ENCODE data around the gene ATP4A. TPM values are rescaled to one million over a fixed set of nuclear protein-coding genes. Genes with fewer than 3 reads are reported as not detected.

The ATP4A gene
- total RNA-seq, 1 donor from 2014 or later = not detected

- ATAC-seq (ENCODE audit: low read depth) (no peak), DNase-seq (no peak)
- POLR2A ChIA-PET = no interaction called here
- CTCF ChIA-PET = no interaction called here
- Mint-ChIP-seq H3K9me3 (no peaks in the 10 kb centered on the region), H3K4me1 (no peaks in the 10 kb centered on the region), H3K36me3 (ENCODE audit: low read depth) (no peaks in the 10 kb centered on the region), H3K4me3 (no peak overlapping the region), H3K27me3 (peaks cover 24% of the 10 kb centered on the region), H3K27ac (no peak overlapping the region)
- TF ChIP-seq, protein P1, sequence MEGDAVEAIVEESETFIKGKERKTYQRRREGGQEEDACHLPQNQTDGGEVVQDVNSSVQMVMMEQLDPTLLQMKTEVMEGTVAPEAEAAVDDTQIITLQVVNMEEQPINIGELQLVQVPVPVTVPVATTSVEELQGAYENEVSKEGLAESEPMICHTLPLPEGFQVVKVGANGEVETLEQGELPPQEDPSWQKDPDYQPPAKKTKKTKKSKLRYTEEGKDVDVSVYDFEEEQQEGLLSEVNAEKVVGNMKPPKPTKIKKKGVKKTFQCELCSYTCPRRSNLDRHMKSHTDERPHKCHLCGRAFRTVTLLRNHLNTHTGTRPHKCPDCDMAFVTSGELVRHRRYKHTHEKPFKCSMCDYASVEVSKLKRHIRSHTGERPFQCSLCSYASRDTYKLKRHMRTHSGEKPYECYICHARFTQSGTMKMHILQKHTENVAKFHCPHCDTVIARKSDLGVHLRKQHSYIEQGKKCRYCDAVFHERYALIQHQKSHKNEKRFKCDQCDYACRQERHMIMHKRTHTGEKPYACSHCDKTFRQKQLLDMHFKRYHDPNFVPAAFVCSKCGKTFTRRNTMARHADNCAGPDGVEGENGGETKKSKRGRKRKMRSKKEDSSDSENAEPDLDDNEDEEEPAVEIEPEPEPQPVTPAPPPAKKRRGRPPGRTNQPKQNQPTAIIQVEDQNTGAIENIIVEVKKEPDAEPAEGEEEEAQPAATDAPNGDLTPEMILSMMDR (IDR thresholded peaks at IDR 0.05) = no peak
- intact Hi-C loops (cut with micrococcal nuclease) = no loop called here
Measured at GRCh38 chr19:35518313-35518712, 45.1 kb downstream of the ATP4A start.

- ChIA-PET POLR2A (no interaction called here), CTCF (no interaction called here)
- Mint-ChIP-seq H3K27ac (no peak overlapping the region), H3K36me3 (ENCODE audit: low read depth) (no peaks in the 10 kb centered on the region), H3K4me3 (no peak overlapping the region), H3K27me3 (peaks cover 28% of the 10 kb centered on the region), H3K4me1 (no peaks in the 10 kb centered on the region), H3K9me3 (no peaks in the 10 kb centered on the region)
- intact Hi-C loops (cut with micrococcal nuclease) = no loop called here
- TF ChIP-seq, protein P1 (IDR thresholded peaks at IDR 0.05) = no peak
- ATAC-seq (ENCODE audit: low read depth) = no peak
- no peak for DNase-seq
Measured at GRCh38 chr19:35517342-35517741, 46.1 kb downstream of the ATP4A start.

DNA sequence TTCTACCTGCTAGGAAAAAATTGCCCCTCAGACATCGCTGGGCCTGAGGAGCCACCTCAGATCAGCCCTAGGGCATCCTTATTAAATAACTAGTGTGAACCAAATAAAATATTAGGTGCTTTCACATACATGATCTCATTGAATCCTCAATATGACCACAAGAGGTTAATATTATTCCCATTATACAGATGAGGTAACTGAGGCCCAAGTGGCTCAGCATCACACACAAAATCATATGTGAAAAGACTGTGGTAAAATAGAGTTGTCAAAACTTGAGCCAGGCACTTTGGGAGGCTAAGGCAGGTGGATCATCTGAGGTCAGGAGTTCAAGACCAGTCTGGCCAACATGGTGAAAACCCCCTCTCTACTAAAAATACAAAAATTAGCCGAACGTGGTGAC, 47.1 kb downstream of the ATP4A start:
- Mint-ChIP-seq H3K4me1 (no peaks in the 10 kb centered on the region), H3K36me3 (ENCODE audit: low read depth) (no peaks in the 10 kb centered on the region), H3K9me3 (no peaks in the 10 kb centered on the region), H3K4me3 (no peak overlapping the region), H3K27me3 (peaks cover 34% of the 10 kb centered on the region), H3K27ac (no peak overlapping the region)
- DNase-seq (no peak), ATAC-seq (ENCODE audit: low read depth) (no peak)
- CTCF ChIA-PET = no interaction called here
- POLR2A ChIA-PET = interaction anchor here (1.8 kb wide), 1 partner anchor 24 kb away, joined by 4 read pairs; no protein-coding TSS in a partner anchor
- TF ChIP-seq, protein P1 (IDR thresholded peaks at IDR 0.05) = no peak
- intact Hi-C loops (cut with micrococcal nuclease) = no loop called here

GRCh38 chr19:35514282-35514809, 49.1 kb downstream of the ATP4A start:
- POLR2A ChIA-PET = interaction anchor here (1.8 kb wide), 1 partner anchor 26 kb away, joined by 4 read pairs; no protein-coding TSS in a partner anchor
- intact Hi-C loops (cut with micrococcal nuclease) = no loop called here
- H3K36me3 Mint-ChIP-seq (ENCODE audit: low read depth) = no peaks in the 10 kb centered on the region
- TF ChIP-seq, protein P1 (IDR thresholded peaks at IDR 0.05) = no peak
- no peak overlapping the region for H3K4me3 Mint-ChIP-seq
- peaks cover 15% of the 10 kb centered on the region for H3K4me1 Mint-ChIP-seq
- ATAC-seq (ENCODE audit: low read depth) (no peak), DNase-seq (no peak)
- H3K9me3 Mint-ChIP-seq = no peaks in the 10 kb centered on the region
- peaks cover 42% of the 10 kb centered on the region for H3K27me3 Mint-ChIP-seq
- no peak overlapping the region for H3K27ac Mint-ChIP-seq
- CTCF ChIA-PET = interaction anchor here (1.6 to 1.8 kb wide), 2 partner anchors 19 to 77 kb away, joined by 3 to 4 read pairs; no protein-coding TSS in a partner anchor

DNA sequence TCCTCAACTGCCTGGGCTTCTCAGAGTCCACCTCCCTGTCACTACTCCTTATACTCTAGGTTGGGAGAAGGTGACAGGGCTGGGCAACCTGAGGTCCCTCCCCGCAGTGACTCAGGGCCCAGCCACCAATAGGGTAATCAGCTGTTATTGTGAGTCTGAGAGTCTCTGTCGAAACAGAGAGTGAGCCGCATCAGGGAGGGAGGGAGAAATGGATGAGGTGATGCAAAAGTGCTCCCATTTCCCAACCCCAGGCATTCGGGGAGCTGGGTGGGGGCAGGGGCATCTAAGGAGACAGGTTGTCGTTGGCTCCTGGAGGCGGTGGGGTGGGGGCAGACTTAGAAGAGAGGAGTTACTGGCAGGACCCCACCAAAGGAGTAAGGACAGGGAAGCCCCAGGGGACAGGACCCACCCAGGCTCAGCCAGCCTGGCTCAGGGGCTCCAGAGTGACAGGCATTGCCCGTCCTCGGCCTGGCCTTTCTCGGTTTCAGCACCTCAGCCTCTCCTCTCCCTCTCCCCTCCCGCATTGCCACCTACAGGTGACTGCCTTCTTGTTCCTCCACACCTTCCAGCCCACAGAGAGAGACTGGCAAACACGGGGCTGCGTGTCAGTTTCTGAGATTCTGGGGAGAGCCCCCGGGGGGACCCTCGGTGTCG, 49.7 kb downstream of the ATP4A start, which contains the start of gene DMKN:
DMKN (minus strand) TSS at position 22 of the 654 bp plus-strand sequence. CDS start 174 bp downstream, outside the sequence.
- H3K27me3 Mint-ChIP-seq = peaks cover 41% of the 10 kb centered on the region
- intact Hi-C loops (cut with micrococcal nuclease) = no loop called here
- POLR2A ChIA-PET = no interaction called here
- no peak within 1 kb of the TSS for H3K4me3 Mint-ChIP-seq
- no peaks in the 10 kb centered on the region for H3K36me3 Mint-ChIP-seq (ENCODE audit: low read depth)
- TF ChIP-seq, protein P1 (IDR thresholded peaks at IDR 0.05) = no peak
- DNase-seq (no peak), ATAC-seq (ENCODE audit: low read depth) (no peak)
- peaks cover 17% of the 10 kb centered on the region for H3K4me1 Mint-ChIP-seq
- no peak within 1 kb of the TSS for H3K27ac Mint-ChIP-seq
- H3K9me3 Mint-ChIP-seq = no peaks in the 10 kb centered on the region
- CTCF ChIA-PET = interaction anchor here (1.6 kb wide), 1 partner anchor 78 kb away, joined by 3 read pairs; no protein-coding TSS in a partner anchor

Measured in activated B cell treated with CpG ODN at 0.5 μM for 24 hours (primary cell).